Hepatocyte (in vitro differentiated cells): ENCODE results near the gene RABGGTA. TPM values are rescaled to one million over a fixed set of nuclear protein-coding genes. Genes with fewer than 3 reads are reported as not detected.

ENCODE experiments used
- DNase-seq: peaks from one replicate; pipeline ENCODE4 v3.0.0-alpha.2; 2016; ENCODE audit warnings: low spot score
- H2AFZ ChIP-seq: fragments of 200-600 bp; sonication (generic); 2 replicates; pipeline ENCODE4 v1.6.0; 2016; ENCODE audit warnings: antibody characterized with exemption, mild to moderate bottlenecking
- H3K27ac ChIP-seq: fragments of 200-600 bp; sonication (generic); 2 replicates; pipeline ENCODE4 v1.5.1; 2016; ENCODE audit warnings: mild to moderate bottlenecking
- H3K27me3 ChIP-seq: fragments of 200-600 bp; sonication (generic); 2 replicates; pipeline ENCODE4 v1.6.1; 2016
- H3K36me3 ChIP-seq: fragments of 200-600 bp; sonication (generic); replicated peaks from 2 replicates; pipeline ENCODE4 v1.5.1; 2016; ENCODE audit warnings: low read depth; ENCODE audit not compliant: insufficient read depth
- H3K4me1 ChIP-seq: fragments of 200-600 bp; sonication (generic); 2 replicates; pipeline ENCODE4 v1.5.1; 2016; ENCODE audit warnings: mild to moderate bottlenecking, moderate library complexity; ENCODE audit not compliant: insufficient read depth
- H3K4me2 ChIP-seq: fragments of 200-600 bp; sonication (generic); 2 replicates; pipeline ENCODE4 v1.6.0; 2016
- H3K4me3 ChIP-seq: fragments of 200-600 bp; sonication (generic); 2 replicates; pipeline ENCODE4 v1.5.1; 2016; ENCODE audit warnings: mild to moderate bottlenecking
- H3K79me2 ChIP-seq: fragments of 200-600 bp; sonication (generic); 2 replicates; pipeline ENCODE4 v1.6.0; 2017; ENCODE audit warnings: mild to moderate bottlenecking
- H3K9me2 ChIP-seq: fragments of 200-600 bp; sonication (generic); replicated peaks from 2 replicates; pipeline ENCODE4 v1.6.0; 2017; ENCODE audit warnings: mild to moderate bottlenecking; ENCODE audit not compliant: insufficient read depth
- H3K9me3 ChIP-seq: fragments of 200-600 bp; sonication (generic); 2 replicates; pipeline ENCODE4 v1.5.1; 2016; ENCODE audit warnings: low read depth, mild to moderate bottlenecking
- H4K20me1 ChIP-seq: fragments of 200-600 bp; sonication (generic); 2 replicates; pipeline ENCODE4 v1.6.0; 2016; ENCODE audit warnings: mild to moderate bottlenecking; ENCODE audit not compliant: insufficient read depth, poor library complexity, severe bottlenecking
- CTCF ChIP-seq: fragments of 200-600 bp; sonication (generic); IDR thresholded peaks from 2 replicates; pipeline ENCODE4 v1.5.1; 2016; ENCODE audit warnings: antibody characterized with exemption, mild to moderate bottlenecking; ENCODE audit not compliant: poor library complexity
- EZH2 ChIP-seq: fragments of 200-600 bp; sonication (generic); IDR thresholded peaks from 2 replicates; pipeline ENCODE4 v1.6.1; 2016; ENCODE audit warnings: antibody characterized with exemption, mild to moderate bottlenecking, borderline replicate concordance
- EZH2phosphoT487 ChIP-seq: fragments of 200-600 bp; sonication (generic); IDR thresholded peaks from one replicate; pipeline ENCODE4 v1.6.1; 2018; ENCODE audit warnings: antibody characterized with exemption, mild to moderate bottlenecking, low read depth, moderate library complexity; ENCODE audit not compliant: unreplicated experiment, severe bottlenecking
- WGBS: methylation state at CpG from one replicate; pipeline ENCODE4 v1.1.6; 2016; ENCODE audit warnings: low lambda C conversion rate; ENCODE audit errors: missing lambda C conversion rate; 5-methylcytosine and 5-hydroxymethylcytosine counted together
- polyA plus RNA-seq: library from polyadenylated mRNA; unstranded; fragments of >200 nt; fragmentation: Nextera tagmentation; extraction: Ambion mirVana; gene quantifications from 2 replicates; pipeline ENCODE4 v1.2.1, GENCODE V29; 2016
- total RNA-seq: library from RNA; depleted of rRNA; stranded (reverse); fragments of >200 nt; gene quantifications from 2 replicates; pipeline ENCODE4 v1.2.3, GENCODE V29; 2014

Gene RABGGTA
- total and polyA plus RNA-seq, 2 experiments from 2014 or later, result 18.2 to 36.0 TPM

- Histone ChIP-seq H3K9me3 (no peaks in the 10 kb centered on the region), H3K4me2 (no peak overlapping the region), H3K9me2 (no peaks in the 10 kb centered on the region), H4K20me1 (no peaks in the 10 kb centered on the region), H3K4me1 (no peaks in the 10 kb centered on the region), H3K36me3 (no peaks in the 10 kb centered on the region), H3K27me3 (no peaks in the 10 kb centered on the region), H3K27ac (no peak overlapping the region), H2AFZ (no peak overlapping the region), H3K79me2 (peaks cover 5% of the 10 kb centered on the region), H3K4me3 (no peak overlapping the region)
- no peak for DNase-seq
- 96% methylated on average over 5 of the region's 6 CpGs for WGBS
- TF ChIP-seq CTCF (no peak), EZH2phosphoT487 (no peak), EZH2 (no peak)
Observed at GRCh38 chr14:24280797-24281460, 9.5 kb upstream of the RABGGTA start.

- Histone ChIP-seq H4K20me1 (no peaks in the 10 kb centered on the region), H3K4me2 (no peak overlapping the region), H2AFZ (no peak overlapping the region), H3K4me1 (no peaks in the 10 kb centered on the region), H3K9me3 (no peaks in the 10 kb centered on the region), H3K27me3 (no peaks in the 10 kb centered on the region), H3K9me2 (no peaks in the 10 kb centered on the region), H3K4me3 (no peak overlapping the region), H3K79me2 (peaks cover 7% of the 10 kb centered on the region), H3K36me3 (no peaks in the 10 kb centered on the region), H3K27ac (no peak overlapping the region)
- TF ChIP-seq CTCF (no peak), EZH2phosphoT487 (no peak), EZH2 (no peak)
- DNase-seq, result no peak
- WGBS, result 89% methylated on average over 11 of the region's 11 CpGs
Observed at GRCh38 chr14:24279301-24280186, 8.1 kb upstream of the RABGGTA start.

GRCh38 chr14:24278424-24278823, 7.0 kb upstream of the RABGGTA start:
- no peak overlapping the region for H3K4me3 ChIP-seq
- no peaks in the 10 kb centered on the region for H3K4me1 ChIP-seq
- no peaks in the 10 kb centered on the region for H3K27me3 ChIP-seq
- no peaks in the 10 kb centered on the region for H3K9me2 ChIP-seq
- 97% methylated on average over 5 of the region's 5 CpGs for WGBS
- no peaks in the 10 kb centered on the region for H3K36me3 ChIP-seq
- H2AFZ ChIP-seq, result no peak overlapping the region
- TF ChIP-seq CTCF (no peak), EZH2phosphoT487 (no peak), EZH2 (no peak)
- no peak overlapping the region for H3K27ac ChIP-seq
- peaks cover 7% of the 10 kb centered on the region for H3K79me2 ChIP-seq
- no peak for DNase-seq
- H4K20me1 ChIP-seq, result no peaks in the 10 kb centered on the region
- no peak overlapping the region for H3K4me2 ChIP-seq
- no peaks in the 10 kb centered on the region for H3K9me3 ChIP-seq
